ENCODE measurements around the gene FYB1.

The FYB1 gene

GRCh38 chr5:39164529-39165402 lies 54.6 kb downstream of the FYB1 start:
- in situ Hi-C loops (cut with MboI; ENCODE audit: low sequenced_read_pairs) = no loop called here

- in situ Hi-C loops (cut with MboI; ENCODE audit: low sequenced_read_pairs) = no loop called here
Measured at GRCh38 chr5:39164016-39164415, 55.3 kb downstream of the FYB1 start.

DNA sequence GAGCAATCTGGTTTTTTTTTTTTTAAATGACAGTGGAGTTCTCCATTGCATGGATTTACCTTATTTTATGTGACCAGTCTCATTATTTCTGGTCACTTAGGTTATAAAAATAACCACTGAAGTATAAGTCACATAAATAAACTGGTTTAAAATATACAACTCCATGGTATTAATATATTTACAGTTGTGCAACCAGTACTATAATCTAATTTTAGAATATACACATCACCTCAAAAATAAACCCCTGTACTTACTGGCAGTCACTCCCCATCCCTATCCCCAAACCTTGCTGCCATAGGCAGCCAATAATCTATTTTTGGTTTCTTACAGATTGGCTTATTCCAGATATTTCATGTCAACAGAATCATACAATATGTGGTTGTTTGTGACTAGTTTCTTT lies 57.8 kb downstream of the FYB1 start:
- in situ Hi-C loops (cut with MboI; ENCODE audit: low sequenced_read_pairs) = no loop called here

GRCh38 chr5:39160576-39161213 lies 58.7 kb downstream of the FYB1 start:
- in situ Hi-C loops (cut with MboI; ENCODE audit: low sequenced_read_pairs) = no loop called here

DNA sequence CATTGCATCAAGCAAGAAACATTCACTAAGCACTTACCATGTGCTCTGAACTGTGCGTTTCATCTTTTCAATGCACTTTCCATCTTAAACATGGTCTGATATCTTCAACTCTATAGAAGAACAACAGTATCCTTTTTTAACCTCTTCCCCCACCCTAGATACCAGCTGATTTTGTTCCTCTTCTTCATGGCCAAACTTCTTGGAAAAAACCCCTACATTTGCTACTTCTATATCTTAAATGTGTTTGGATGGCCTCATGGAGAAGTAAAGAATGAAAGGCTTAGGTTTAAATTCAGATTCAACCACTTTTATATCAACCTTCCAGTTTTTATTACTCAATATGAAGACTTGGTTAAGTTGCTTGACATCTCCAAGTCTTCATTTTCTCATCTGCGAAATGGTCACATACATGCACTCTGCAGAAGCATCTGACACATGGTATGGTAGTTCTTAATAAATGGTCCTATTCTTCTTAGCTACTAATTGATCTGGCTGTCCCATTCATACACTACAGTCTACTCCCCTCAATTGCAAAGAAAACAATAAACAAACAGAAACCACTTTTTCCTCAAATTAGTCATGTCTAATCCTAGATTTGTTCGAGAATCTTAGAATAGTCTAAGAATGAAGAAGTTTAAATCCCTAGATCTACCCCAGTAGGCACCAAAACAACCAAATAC lies 59.4 kb downstream of the FYB1 start:
- in situ Hi-C loops (cut with MboI; ENCODE audit: low sequenced_read_pairs) = no loop called here

- in situ Hi-C loops (cut with MboI; ENCODE audit: low sequenced_read_pairs) = no loop called here
Measured at GRCh38 chr5:39158786-39159185, 60.6 kb downstream of the FYB1 start.

- in situ Hi-C loops (cut with MboI; ENCODE audit: low sequenced_read_pairs) = no loop called here
Measured at GRCh38 chr5:39158127-39158593, 61.2 kb downstream of the FYB1 start.

GRCh38 chr5:39157701-39158100 lies 61.7 kb downstream of the FYB1 start:
- in situ Hi-C loops (cut with MboI; ENCODE audit: low sequenced_read_pairs) = no loop called here

GRCh38 chr5:39156082-39156481 lies 63.3 kb downstream of the FYB1 start:
- in situ Hi-C loops (cut with MboI; ENCODE audit: low sequenced_read_pairs) = no loop called here

DNA sequence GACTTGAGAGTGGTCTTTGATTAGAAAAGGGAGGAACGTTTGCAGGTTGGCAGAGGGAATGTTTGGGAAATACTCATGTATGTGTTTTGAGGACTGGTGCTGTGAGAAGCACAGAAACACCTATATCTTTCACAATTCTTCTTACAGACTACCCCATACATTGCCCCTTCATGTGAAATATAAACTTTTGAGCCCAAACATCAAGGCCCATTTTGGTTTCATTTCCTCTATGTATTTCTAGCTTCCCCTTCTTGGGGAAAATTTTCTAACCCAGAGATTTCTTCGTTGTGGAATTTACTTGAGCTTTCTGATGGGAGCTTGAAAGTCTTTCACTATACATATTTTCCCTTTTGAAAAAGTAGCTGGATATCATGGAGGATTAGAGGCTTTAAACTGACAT lies 67.6 kb downstream of the FYB1 start:
- in situ Hi-C loops (cut with MboI; ENCODE audit: low sequenced_read_pairs) = no loop called here

DNA sequence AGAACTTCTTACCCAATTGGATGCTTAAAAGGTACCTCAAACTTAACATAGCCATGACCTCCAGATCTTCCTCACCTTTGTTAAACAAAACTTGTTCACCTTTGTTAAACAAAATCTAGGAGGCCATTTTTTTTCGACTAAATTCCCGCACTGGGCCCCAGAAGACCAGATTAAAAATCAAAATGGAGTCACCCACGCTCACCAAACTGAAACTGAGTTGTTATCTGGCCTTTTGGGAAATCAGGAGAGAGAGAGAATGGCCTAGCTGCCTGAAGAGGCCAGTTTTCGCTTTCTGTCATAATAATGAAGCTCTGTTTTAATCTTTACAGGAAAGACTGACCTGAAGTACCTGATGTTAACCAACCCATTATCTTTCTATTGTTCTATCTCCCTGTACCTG lies 69.4 kb downstream of the FYB1 start:
- in situ Hi-C loops (cut with MboI; ENCODE audit: low sequenced_read_pairs) = loop anchor here (25.0 kb wide), 1 partner anchor 412 kb away; no protein-coding TSS in a partner anchor

DNA sequence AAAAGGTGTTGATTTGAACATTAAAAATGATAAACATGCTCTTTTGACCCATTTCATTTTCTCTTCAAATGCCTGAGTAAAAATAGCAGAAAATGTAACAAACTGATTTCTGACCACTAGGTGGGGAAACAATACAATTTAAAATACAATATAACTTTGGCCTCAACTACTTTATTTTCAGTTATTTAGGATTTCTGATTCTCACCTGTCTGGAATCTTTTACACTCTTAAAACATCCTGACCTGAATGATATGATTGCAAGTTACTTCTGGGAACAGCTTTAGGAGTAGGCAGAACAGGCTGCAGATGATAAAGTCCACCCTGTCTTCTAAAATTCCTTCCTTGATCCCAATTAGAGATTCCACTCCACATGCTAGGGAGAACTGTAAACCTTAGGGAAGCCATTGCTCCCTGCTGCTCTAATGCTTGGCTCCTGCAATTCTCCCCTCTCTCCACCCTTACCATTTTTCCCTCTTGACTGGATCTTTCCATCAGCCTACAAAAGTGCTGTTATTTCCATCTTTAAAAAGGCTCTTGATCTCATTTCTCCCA lies 70.3 kb downstream of the FYB1 start:
- in situ Hi-C loops (cut with MboI; ENCODE audit: low sequenced_read_pairs) = loop anchor here (25.0 kb wide), 1 partner anchor 413 kb away; no protein-coding TSS in a partner anchor

DNA sequence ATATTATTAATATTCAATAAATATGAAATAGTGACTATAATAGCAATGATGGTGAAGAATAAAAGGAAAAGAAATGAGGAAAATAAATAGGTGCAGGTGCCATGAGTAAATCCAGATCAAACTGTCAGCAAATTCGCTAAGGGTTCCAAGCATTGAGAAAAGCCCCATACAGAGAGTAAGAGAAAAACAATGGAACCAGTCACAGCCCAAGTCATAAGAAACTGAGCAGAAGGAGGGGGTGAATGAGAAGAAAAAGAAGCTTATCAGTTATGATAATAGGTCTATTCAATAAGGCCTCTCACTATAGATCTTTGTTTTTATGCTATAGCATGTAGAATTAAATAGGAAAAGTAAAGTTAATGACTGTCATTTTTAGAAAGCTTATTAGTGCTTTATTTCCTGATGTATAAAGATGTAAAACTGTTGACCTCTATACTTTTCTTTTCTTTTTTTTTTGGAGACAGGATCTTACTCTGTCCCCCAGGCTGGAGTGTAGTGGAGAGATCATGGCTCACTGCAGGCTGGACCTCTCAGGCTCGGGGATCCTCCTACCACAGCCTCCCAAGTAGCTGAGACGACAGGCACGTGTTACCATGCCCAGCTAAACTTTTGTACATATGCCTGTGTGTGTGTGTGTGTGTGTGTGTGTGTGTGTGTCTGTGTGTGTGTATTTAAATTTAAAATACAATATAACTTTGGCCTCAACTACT lies 72.4 kb downstream of the FYB1 start:
- in situ Hi-C loops (cut with MboI; ENCODE audit: low sequenced_read_pairs) = loop anchor here (25.0 kb wide), 1 partner anchor 415 kb away; no protein-coding TSS in a partner anchor

- in situ Hi-C loops (cut with MboI; ENCODE audit: low sequenced_read_pairs) = loop anchor here (25.0 kb wide), 1 partner anchor 419 kb away; no protein-coding TSS in a partner anchor
Measured at GRCh38 chr5:39143151-39143860, 76.1 kb downstream of the FYB1 start.

DNA sequence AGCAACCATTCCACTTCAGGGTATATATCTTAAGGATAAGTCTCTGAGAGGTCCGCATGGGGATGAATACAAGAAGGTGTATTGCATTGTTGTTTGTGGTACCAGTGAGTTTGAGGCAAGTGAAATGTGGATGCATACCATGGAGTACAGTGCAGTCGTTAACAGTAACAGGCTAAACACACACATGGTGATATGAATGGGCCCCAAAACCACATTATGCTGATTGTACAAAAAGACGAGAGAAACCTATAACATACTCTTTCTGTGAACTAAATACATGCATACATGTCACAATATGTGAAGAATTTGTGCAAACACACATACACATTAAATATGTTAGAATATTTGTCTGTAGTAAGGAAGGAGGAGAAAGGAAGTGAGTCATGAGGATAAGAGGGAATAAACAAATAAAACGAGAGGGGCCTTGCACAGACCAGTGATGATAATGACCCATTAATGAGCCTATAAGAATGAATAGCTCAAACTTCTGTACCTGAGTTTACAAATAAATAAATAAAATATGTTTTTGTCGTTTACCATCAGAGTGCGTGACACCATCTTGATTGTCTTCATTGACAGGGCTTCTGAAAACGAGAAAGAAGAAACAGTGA lies 78.7 kb downstream of the FYB1 start:
- in situ Hi-C loops (cut with MboI; ENCODE audit: low sequenced_read_pairs) = loop anchor here (25.0 kb wide), 1 partner anchor 422 kb away; no protein-coding TSS in a partner anchor

DNA sequence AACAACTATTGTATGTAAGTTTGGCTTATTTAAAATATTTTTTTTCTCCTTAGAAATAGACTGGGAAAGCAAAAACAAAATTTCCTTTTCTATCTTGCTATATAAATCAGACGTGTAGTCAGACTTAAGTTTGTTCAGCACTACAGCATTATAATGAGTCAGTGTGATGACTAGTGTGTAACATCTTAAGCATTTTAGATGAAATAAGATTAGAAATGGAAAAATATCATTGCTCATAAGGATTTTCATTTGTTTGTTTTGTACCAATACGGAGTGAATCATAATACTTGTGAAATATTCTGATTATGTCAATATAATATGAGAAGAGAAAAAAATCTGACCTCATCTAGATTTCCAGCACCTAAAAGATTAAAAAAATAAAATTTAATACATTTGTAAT lies 80.5 kb downstream of the FYB1 start:
- in situ Hi-C loops (cut with MboI; ENCODE audit: low sequenced_read_pairs) = loop anchor here (25.0 kb wide), 1 partner anchor 423 kb away; no protein-coding TSS in a partner anchor

GRCh38 chr5:39137819-39138451 lies 81.4 kb downstream of the FYB1 start:
- in situ Hi-C loops (cut with MboI; ENCODE audit: low sequenced_read_pairs) = loop anchor here (25.0 kb wide), 1 partner anchor 424 kb away; no protein-coding TSS in a partner anchor

DNA sequence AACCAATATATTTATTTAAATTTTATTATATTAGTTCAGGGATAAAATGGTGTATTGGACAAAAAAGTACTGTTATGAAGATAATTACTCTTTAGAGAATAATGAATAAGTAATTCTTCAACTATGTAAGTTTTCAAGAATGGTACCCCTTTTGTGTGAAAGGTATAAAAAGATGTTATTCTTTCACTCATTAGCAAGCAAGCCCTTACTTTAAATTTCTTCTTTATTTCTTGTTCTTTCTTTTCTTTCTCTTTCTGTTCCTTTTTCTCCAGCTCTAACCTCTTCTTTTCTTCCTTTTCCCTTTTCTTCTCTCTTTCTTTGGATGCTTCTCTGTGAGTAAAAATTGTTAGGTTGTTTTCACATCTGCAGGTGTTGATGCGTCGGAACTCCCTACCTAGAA lies 82.0 kb downstream of the FYB1 start:
- in situ Hi-C loops (cut with MboI; ENCODE audit: low sequenced_read_pairs) = loop anchor here (25.0 kb wide), 1 partner anchor 425 kb away; no protein-coding TSS in a partner anchor

- in situ Hi-C loops (cut with MboI; ENCODE audit: low sequenced_read_pairs) = loop anchor here (25.0 kb wide), 1 partner anchor 430 kb away; no protein-coding TSS in a partner anchor
Measured at GRCh38 chr5:39132792-39133191, 86.6 kb downstream of the FYB1 start.
